HepG2 (cell line): ENCODE results near the gene HOXA9. TPM values are rescaled to one million over a fixed set of nuclear protein-coding genes. Genes with fewer than 3 reads are reported as not detected.

ENCODE experiments used
- ATAC-seq: fragments of 200-7000 bp; cut with Tn5 transposase; 3 replicates; pipeline ENCODE4 v1.9.1; 2020; ENCODE audit warnings: mild to moderate bottlenecking, moderate library complexity
- BruUV-seq: library from RNA; stranded (reverse); fragments of 400-500 nt; replicated peaks from 2 replicates; lab custom pipeline; 2021; lab: Mats Ljungman, UMichigan
- CTCF ChIA-PET: fragments of 300-600 bp; formaldehyde crosslinking; extraction: SDS; loops from one replicate; lab custom pipeline; 2021; ENCODE audit warnings: low total read pairs, inconsistent platforms, low intra/inter-chr PET ratio; lab: Yijun Ruan, JAX
- POLR2A ChIA-PET: fragments of 350-600 bp; sonication (Branson Sonifier 250); formaldehyde crosslinking; loops from one replicate; lab custom pipeline; 2020; ENCODE audit warnings: antibody characterized with exemption, inconsistent platforms; lab: Yijun Ruan, JAX
- DNase-seq: peaks from one replicate; pipeline ENCODE4 v3.0.0-alpha.2; 2015; ENCODE audit warnings: low spot score
- FAIRE-seq: peaks from 3 replicates; lab custom pipeline; 2011; peaks lifted over from hg19 to GRCh38; lab: Jason Lieb, UNC
- H2AFZ ChIP-seq: one replicate; pipeline ENCODE4 v1.6.1; 2011; ENCODE audit warnings: low read length, inconsistent platforms
- H3K27ac ChIP-seq: fragments of 300-600 bp; 3 replicates; pipeline ENCODE4 v1.8.0; 2011; ENCODE audit warnings: mixed run types, mild to moderate bottlenecking, mixed read lengths, low read length, inconsistent platforms; ENCODE audit not compliant: insufficient read depth; ENCODE audit errors: extremely low read length
- H3K27me3 ChIP-seq, 2 experiments: fragments of 200-600 bp in 1 of 2; 2 replicates in 1 of 2; 3 replicates in 1 of 2; pipeline versions ENCODE4 v1.6.0 to v1.8.0; 2011; ENCODE audit warnings: low read length in 2 of 2, mild to moderate bottlenecking in 2 of 2, moderate library complexity in 2 of 2, inconsistent platforms in 1 of 2; ENCODE audit not compliant: insufficient read depth in 2 of 2, control insufficient read depth in 1 of 2
- H3K36me3 ChIP-seq, 2 experiments: fragments of 200-600 bp in 1 of 2; replicated peaks in 1 of 2; 2 replicates in 1 of 2; 3 replicates in 1 of 2; pipeline versions ENCODE4 v1.5.1 to v1.8.0; 2011; ENCODE audit warnings: low read length in 2 of 2, inconsistent platforms in 1 of 2; ENCODE audit not compliant: insufficient read depth in 2 of 2, control insufficient read depth in 1 of 2
- H3K4me1 ChIP-seq: 2 replicates; pipeline ENCODE4 v1.5.1; 2012; ENCODE audit warnings: low read length, inconsistent platforms; ENCODE audit not compliant: insufficient read depth
- H3K4me2 ChIP-seq: 2 replicates; pipeline ENCODE4 v1.6.0; 2011; ENCODE audit warnings: low read depth, low read length, inconsistent platforms
- H3K4me3 ChIP-seq, 3 experiments: fragments of 200-600 bp in 1 of 3; sonication (generic), shearing (Covaris generic) in 1 of 3; replicated peaks in 1 of 3; 2 replicates each; pipeline ENCODE4 v1.5.1; 2011 to 2016; ENCODE audit warnings: low read length in 3 of 3, inconsistent platforms in 2 of 3, low read depth in 2 of 3, mild to moderate bottlenecking in 2 of 3, control low read depth in 1 of 3, mixed read lengths in 1 of 3; ENCODE audit not compliant: insufficient read depth in 1 of 3
- H3K79me2 ChIP-seq: one replicate; pipeline ENCODE4 v1.6.1; 2011; ENCODE audit warnings: low read length, inconsistent platforms; ENCODE audit not compliant: insufficient read depth
- H3K9ac ChIP-seq: 2 replicates; pipeline ENCODE4 v1.6.0; 2011; ENCODE audit warnings: mild to moderate bottlenecking, low read depth, low read length, inconsistent platforms; ENCODE audit not compliant: insufficient read depth
- H3K9me3 ChIP-seq: 2 replicates; pipeline ENCODE4 v1.5.1; 2012; ENCODE audit warnings: mild to moderate bottlenecking, low read length
- H4K20me1 ChIP-seq: 2 replicates; pipeline ENCODE4 v1.6.0; 2011; ENCODE audit warnings: inconsistent platforms, mild to moderate bottlenecking, low read length, moderate library complexity; ENCODE audit not compliant: insufficient read depth
- IRX3 ChIP-seq: sonication (generic); formaldehyde crosslinking; IDR thresholded peaks from 2 replicates; pipeline ENCODE4 v1.8.1; 2023; ENCODE audit warnings: mild to moderate bottlenecking, low read depth, missing genetic modification reagents, borderline replicate concordance
- PITX1 ChIP-seq: sonication (generic); formaldehyde crosslinking; IDR thresholded peaks from 2 replicates; pipeline ENCODE4 v1.5.1; 2020; ENCODE audit warnings: mild to moderate bottlenecking, missing genetic modification reagents
- PRDM15 ChIP-seq: sonication (generic); formaldehyde crosslinking; IDR thresholded peaks from 2 replicates; pipeline ENCODE4 v1.4.0; 2020; ENCODE audit warnings: missing genetic modification reagents
- UBTF ChIP-seq: sonication (generic); formaldehyde crosslinking; IDR thresholded peaks from 2 replicates; pipeline ENCODE4 v1.4.0; 2020; ENCODE audit warnings: mild to moderate bottlenecking, missing genetic modification reagents
- ZNF180 ChIP-seq: sonication (generic); formaldehyde crosslinking; IDR thresholded peaks from 2 replicates; pipeline ENCODE4 v1.4.0; 2020; ENCODE audit warnings: low read depth, missing genetic modification reagents, borderline replicate concordance
- ZNF335 ChIP-seq: sonication (generic); formaldehyde crosslinking; IDR thresholded peaks from 2 replicates; pipeline ENCODE4 v1.4.0; 2020; ENCODE audit warnings: missing genetic modification reagents
- ZNF777 ChIP-seq: sonication (generic); formaldehyde crosslinking; IDR thresholded peaks from 2 replicates; pipeline ENCODE4 v1.4.0; 2020; ENCODE audit warnings: missing genetic modification reagents
- WGBS: methylation state at CpG from one replicate; pipeline ENCODE4 v1.1.6; 2017; ENCODE audit warnings: low lambda C conversion rate; 5-methylcytosine and 5-hydroxymethylcytosine counted together
- in situ Hi-C: cut with HindIII; loops from 2 replicates; pipeline ENCODE4 v1.10.0; 2017; ENCODE audit warnings: low pct_unique_long_range_greater_than_20kb; ENCODE audit not compliant: extremely low pct_ligation_motif_present
- intact Hi-C: fragments of 100-400 bp; cut with micrococcal nuclease; formaldehyde crosslinking; loops from one replicate; pipeline ENCODE4 v1.10.0; 2022; ENCODE audit not compliant: unreplicated experiment
- polyA plus RNA-seq, 8 experiments: library from polyadenylated mRNA; depleted of rRNA in 3 of 8; stranded (reverse) in 7 of 8; unstranded in 1 of 8; fragments of >200 nt; fragmentation: Illumina TruSeq in 4 of 8; extraction: Trizol in 4 of 8; gene quantifications; 2 replicates each; pipeline versions ENCODE4 v1.2.1 to v1.2.3, GENCODE V29; 2011 to 2016; ENCODE audit warnings: low read depth in 4 of 8, missing spikeins in 1 of 8, mixed read lengths in 1 of 8; ENCODE audit not compliant: insufficient read depth in 1 of 8
- total RNA-seq, 5 experiments: library from RNA; depleted of rRNA; stranded (reverse); fragments of >200 nt; fragmentation: Illumina TruSeq; extraction: Trizol; gene quantifications; 2 replicates each; pipeline ENCODE4 v1.2.3, GENCODE V29; 2016; ENCODE audit warnings: low read depth in 1 of 5

Gene HOXA9
- total and polyA plus RNA-seq, 2 of the 13 experiments (the other 11 are each of a cell fraction or from before 2014, with no cell fraction given): not detected

GRCh38 chr7:27173511-27173955, 8.2 kb upstream of the HOXA9 start:
- DNase-seq (no peak), FAIRE-seq (no peak), ATAC-seq (peak; percentile 18; the same call in 2 of the 3 replicates)
- in situ Hi-C loops: loop anchor here (25.0 kb wide), 1 partner anchor 1086 kb away; no protein-coding TSS in a partner anchor
- Histone ChIP-seq H3K36me3 (no peaks in the 10 kb centered on the region), H3K4me1 (peaks cover 18% of the 10 kb centered on the region), H3K4me3 (peak overlapping the region; percentile 3 to 51 (median 16); a peak in 3 of 6 replicates), H3K9ac (no peak overlapping the region), H3K27me3 (peaks cover 0 to 68% of the 10 kb centered on the region in 2 experiments), H3K27ac (no peak overlapping the region), H3K79me2 (no peaks in the 10 kb centered on the region), H2AFZ (no peak overlapping the region), H4K20me1 (no peaks in the 10 kb centered on the region), H3K4me2 (peak overlapping the region; percentile 58), H3K9me3 (no peaks in the 10 kb centered on the region)
- ChIA-PET POLR2A (interaction anchor here (0.6 kb wide), 1 partner anchor 11 kb away, joined by 3 read pairs; the partner anchor contains the start of gene HOXA11), CTCF (no interaction called here)
- no TSS peak for BruUV-seq
- no peak for TF ChIP-seq PITX1 (CRISPR knock-in tag)
- TF ChIP-seq UBTF (CRISPR knock-in tag): no peak; the same call in 1 of the 2 replicates
- TF ChIP-seq ZNF335 (CRISPR knock-in tag): no peak
- TF ChIP-seq ZNF180: no peak
- TF ChIP-seq IRX3: no peak
- no peak for TF ChIP-seq PRDM15 (CRISPR knock-in tag)
- peak; percentile 79 for TF ChIP-seq ZNF777 (CRISPR knock-in tag)
- WGBS: 74% methylated on average over 21 of the region's 59 CpGs
- intact Hi-C loops: no loop called here
